Bronchial epithelial cell (primary cell): ENCODE data around the gene EWSR1. TPM values are rescaled to one million over a fixed set of nuclear protein-coding genes. Genes with fewer than 3 reads are reported as not detected.

Source experiments
- DNase-seq: peaks from one replicate; pipeline ENCODE4 v3.0.0-alpha.2; 2010; ENCODE audit warnings: low read depth
- FAIRE-seq: peaks from 2 replicates; lab custom pipeline; 2011; peaks lifted over from hg19 to GRCh38; lab: Jason Lieb, UNC
- H3K27me3 ChIP-seq: 2 replicates; pipeline ENCODE4 v1.5.1; 2011; ENCODE audit warnings: low read length; ENCODE audit not compliant: control insufficient read depth, insufficient read depth
- H3K36me3 ChIP-seq: 2 replicates; pipeline ENCODE4 v1.5.1; 2011; ENCODE audit warnings: low read length; ENCODE audit not compliant: control insufficient read depth, insufficient read depth
- H3K4me3 ChIP-seq: 2 replicates; pipeline ENCODE4 v1.5.1; 2011; ENCODE audit warnings: mild to moderate bottlenecking, low read depth, low read length, control low read depth
- total RNA-seq: library from RNA; depleted of rRNA; stranded (reverse); fragments of >200 nt; gene quantifications from 2 replicates; pipeline ENCODE4 v1.2.1, GENCODE V29; 2014
- TF ChIP-seq, protein P1 (sequence below): IDR thresholded peaks from 2 replicates; pipeline ENCODE4 v1.5.1; 2011; ENCODE audit warnings: mild to moderate bottlenecking, moderate library complexity, low read length, control low read depth, inconsistent platforms; ENCODE audit not compliant: insufficient read depth, severe bottlenecking

Gene EWSR1
- total RNA-seq, 1 donor from 2014 or later: 87.1 TPM

GRCh38 chr22:29224859-29225410 lies 43.1 kb upstream of the EWSR1 start:
- DNase-seq (no peak), FAIRE-seq (no peak)
- no peaks in the 10 kb centered on the region for H3K36me3 ChIP-seq

GRCh38 chr22:29225422-29226090 lies 42.5 kb upstream of the EWSR1 start:
- TF ChIP-seq, protein P1, sequence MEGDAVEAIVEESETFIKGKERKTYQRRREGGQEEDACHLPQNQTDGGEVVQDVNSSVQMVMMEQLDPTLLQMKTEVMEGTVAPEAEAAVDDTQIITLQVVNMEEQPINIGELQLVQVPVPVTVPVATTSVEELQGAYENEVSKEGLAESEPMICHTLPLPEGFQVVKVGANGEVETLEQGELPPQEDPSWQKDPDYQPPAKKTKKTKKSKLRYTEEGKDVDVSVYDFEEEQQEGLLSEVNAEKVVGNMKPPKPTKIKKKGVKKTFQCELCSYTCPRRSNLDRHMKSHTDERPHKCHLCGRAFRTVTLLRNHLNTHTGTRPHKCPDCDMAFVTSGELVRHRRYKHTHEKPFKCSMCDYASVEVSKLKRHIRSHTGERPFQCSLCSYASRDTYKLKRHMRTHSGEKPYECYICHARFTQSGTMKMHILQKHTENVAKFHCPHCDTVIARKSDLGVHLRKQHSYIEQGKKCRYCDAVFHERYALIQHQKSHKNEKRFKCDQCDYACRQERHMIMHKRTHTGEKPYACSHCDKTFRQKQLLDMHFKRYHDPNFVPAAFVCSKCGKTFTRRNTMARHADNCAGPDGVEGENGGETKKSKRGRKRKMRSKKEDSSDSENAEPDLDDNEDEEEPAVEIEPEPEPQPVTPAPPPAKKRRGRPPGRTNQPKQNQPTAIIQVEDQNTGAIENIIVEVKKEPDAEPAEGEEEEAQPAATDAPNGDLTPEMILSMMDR: no peak
- DNase-seq: no peak

More at GRCh38 chr22:29224859-29225410, 43.1 kb upstream of the EWSR1 start:
- Histone ChIP-seq H3K27me3 (peaks cover 5% of the 10 kb centered on the region), H3K4me3 (no peak overlapping the region)
- TF ChIP-seq, protein P1: no peak

GRCh38 chr22:29226351-29226981 lies 41.6 kb upstream of the EWSR1 start:
- Histone ChIP-seq H3K27me3 (peaks cover 5% of the 10 kb centered on the region), H3K4me3 (no peak overlapping the region), H3K36me3 (no peaks in the 10 kb centered on the region)
- TF ChIP-seq, protein P1: no peak
- FAIRE-seq (no peak), DNase-seq (no peak)

More at GRCh38 chr22:29225422-29226090, 42.5 kb upstream of the EWSR1 start:
- no peak overlapping the region for H3K4me3 ChIP-seq
- FAIRE-seq: no peak
- H3K36me3 ChIP-seq: no peaks in the 10 kb centered on the region
- H3K27me3 ChIP-seq: peaks cover 5% of the 10 kb centered on the region

DNA sequence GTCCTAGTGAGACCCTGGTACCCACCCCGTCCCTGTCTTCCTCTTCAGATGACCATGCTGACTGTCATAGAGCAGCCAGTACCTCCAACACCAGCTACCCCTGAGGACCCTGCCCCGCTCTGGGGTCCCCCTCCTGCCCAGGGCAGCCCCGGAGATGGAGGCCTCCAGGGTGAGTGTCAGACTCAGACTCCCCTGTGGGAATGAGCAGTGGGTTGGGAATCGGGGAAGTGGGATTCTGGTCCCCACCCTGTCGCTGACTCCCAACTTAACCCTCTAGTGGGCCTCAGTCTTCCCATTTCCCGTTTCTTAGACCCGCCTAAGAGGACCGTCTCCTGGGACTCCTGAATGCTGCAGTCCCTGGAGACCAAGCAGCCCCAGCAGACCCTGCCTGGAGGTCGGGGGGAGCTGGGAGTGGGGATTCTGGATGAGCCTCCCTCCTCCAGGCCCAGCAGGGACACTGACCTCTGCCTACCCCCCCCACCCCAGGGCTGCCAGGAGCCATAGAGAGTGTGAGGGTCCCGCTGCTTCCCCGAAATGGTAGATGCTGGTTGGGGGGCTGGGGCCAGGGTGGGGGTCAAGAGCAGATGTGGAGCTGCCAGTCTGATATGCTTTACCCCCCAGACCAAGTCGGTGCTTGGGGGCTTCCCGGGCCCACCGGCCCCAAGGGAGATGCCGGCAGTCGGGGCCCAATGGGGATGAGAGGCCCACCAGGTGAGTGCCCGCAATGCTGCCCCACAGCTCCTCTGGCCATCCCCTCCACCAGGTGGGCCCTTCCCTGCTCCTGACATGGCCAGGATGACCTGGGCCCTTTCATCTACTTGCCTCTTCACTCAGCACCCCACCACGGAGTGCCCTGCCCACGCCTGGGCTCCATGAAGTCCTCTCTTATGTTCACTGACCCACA lies 36.8 kb upstream of the EWSR1 start:
- FAIRE-seq (no peak), DNase-seq (no peak)
- TF ChIP-seq, protein P1: no peak
- H3K4me3 ChIP-seq: no peak overlapping the region
- H3K36me3 ChIP-seq: no peaks in the 10 kb centered on the region
- no peaks in the 10 kb centered on the region for H3K27me3 ChIP-seq

- H3K36me3 ChIP-seq: no peaks in the 10 kb centered on the region
- FAIRE-seq (no peak), DNase-seq (no peak)
- TF ChIP-seq, protein P1: no peak
- H3K4me3 ChIP-seq: no peak overlapping the region
- no peaks in the 10 kb centered on the region for H3K27me3 ChIP-seq
Measured at GRCh38 chr22:29231971-29232959, 35.8 kb upstream of the EWSR1 start.
